Erythroblast (primary cell): ENCODE results near the gene VEPH1.

Source experiments
- GATA1 ChIP-seq: IDR thresholded peaks from 2 replicates; pipeline ENCODE4 v1.6.1; 2011; ENCODE audit warnings: low read depth, mild to moderate bottlenecking, control low read depth, low read length, moderate library complexity
- POLR2A ChIP-seq: IDR thresholded peaks from 2 replicates; pipeline ENCODE4 v1.6.1; 2011; ENCODE audit warnings: mild to moderate bottlenecking, low read length

- TF ChIP-seq POLR2A (no peak), GATA1 (no peak)
Observed at GRCh38 chr3:157248590-157249422, 254.4 kb downstream of the VEPH1 start.
